Type B pancreatic cell (in vitro differentiated cells): ENCODE measurements around the gene CORO1A. TPM values are rescaled to one million over a fixed set of nuclear protein-coding genes. Genes with fewer than 3 reads are reported as not detected.

Experiments
- DNase-seq: peaks from one replicate; pipeline ENCODE4 v3.0.0; 2021; ENCODE audit warnings: mixed read lengths; ENCODE audit not compliant: unreplicated experiment; ENCODE audit errors: extremely low spot score
- H3K27ac Mint-ChIP-seq: 2 replicates; pipeline ENCODE4 v1.8.0; 2021; ENCODE audit warnings: mild to moderate bottlenecking, mixed read lengths
- H3K27me3 Mint-ChIP-seq: 2 replicates; pipeline ENCODE4 v1.8.0; 2021; ENCODE audit warnings: mixed read lengths
- H3K36me3 Mint-ChIP-seq: 2 replicates; pipeline ENCODE4 v1.8.0; 2021; ENCODE audit warnings: mixed read lengths
- H3K4me1 Mint-ChIP-seq: one replicate; pipeline ENCODE4 v1.8.0; 2021; ENCODE audit warnings: mixed read lengths; ENCODE audit not compliant: unreplicated experiment
- H3K4me3 Mint-ChIP-seq: 2 replicates; pipeline ENCODE4 v1.8.0; 2021; ENCODE audit warnings: mild to moderate bottlenecking, mixed read lengths
- H3K9me3 Mint-ChIP-seq: 2 replicates; pipeline ENCODE4 v1.8.0; 2021; ENCODE audit warnings: mixed read lengths
- total RNA-seq: library from RNA; stranded (reverse); gene quantifications from 2 replicates; pipeline ENCODE4 v1.2.1, GENCODE V29; 2021; ENCODE audit warnings: low replicate concordance
- TF ChIP-seq, protein P1 (sequence below): fragments of 200-600 bp; sonication (generic); conservative IDR thresholded peaks from 2 replicates; pipeline ENCODE4 v1.5.0; 2021; ENCODE audit warnings: antibody characterized with exemption, mild to moderate bottlenecking

CORO1A gene
- total RNA-seq, 1 donor from 2014 or later, result 10.8 TPM

DNA sequence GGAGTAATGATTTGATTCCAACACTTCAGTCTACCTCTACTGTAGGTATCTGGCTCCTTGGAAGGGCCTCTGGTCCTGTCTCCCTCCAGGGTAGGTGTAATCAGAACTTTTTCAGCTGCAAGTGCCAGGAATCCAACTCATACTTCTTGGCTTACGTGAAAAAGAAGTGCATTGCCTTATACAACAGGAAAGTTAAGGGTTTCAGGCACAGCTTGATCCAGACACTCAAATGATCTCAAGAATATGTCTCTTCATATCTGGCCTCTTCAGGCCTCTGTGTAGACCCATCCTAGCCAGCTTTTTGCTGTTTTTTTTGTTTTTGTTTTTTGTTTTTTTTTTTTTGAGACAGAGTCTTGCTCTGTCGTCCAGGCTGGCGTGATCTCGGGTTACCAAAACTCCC lies 4.2 kb upstream of the CORO1A start:
- Mint-ChIP-seq H3K9me3 (no peaks in the 10 kb centered on the region), H3K27me3 (no peaks in the 10 kb centered on the region), H3K36me3 (no peaks in the 10 kb centered on the region), H3K4me1 (no peaks in the 10 kb centered on the region), H3K27ac (no peak overlapping the region), H3K4me3 (no peak overlapping the region)
- no peak for DNase-seq
- TF ChIP-seq, protein P1, sequence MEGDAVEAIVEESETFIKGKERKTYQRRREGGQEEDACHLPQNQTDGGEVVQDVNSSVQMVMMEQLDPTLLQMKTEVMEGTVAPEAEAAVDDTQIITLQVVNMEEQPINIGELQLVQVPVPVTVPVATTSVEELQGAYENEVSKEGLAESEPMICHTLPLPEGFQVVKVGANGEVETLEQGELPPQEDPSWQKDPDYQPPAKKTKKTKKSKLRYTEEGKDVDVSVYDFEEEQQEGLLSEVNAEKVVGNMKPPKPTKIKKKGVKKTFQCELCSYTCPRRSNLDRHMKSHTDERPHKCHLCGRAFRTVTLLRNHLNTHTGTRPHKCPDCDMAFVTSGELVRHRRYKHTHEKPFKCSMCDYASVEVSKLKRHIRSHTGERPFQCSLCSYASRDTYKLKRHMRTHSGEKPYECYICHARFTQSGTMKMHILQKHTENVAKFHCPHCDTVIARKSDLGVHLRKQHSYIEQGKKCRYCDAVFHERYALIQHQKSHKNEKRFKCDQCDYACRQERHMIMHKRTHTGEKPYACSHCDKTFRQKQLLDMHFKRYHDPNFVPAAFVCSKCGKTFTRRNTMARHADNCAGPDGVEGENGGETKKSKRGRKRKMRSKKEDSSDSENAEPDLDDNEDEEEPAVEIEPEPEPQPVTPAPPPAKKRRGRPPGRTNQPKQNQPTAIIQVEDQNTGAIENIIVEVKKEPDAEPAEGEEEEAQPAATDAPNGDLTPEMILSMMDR, result no peak

DNA sequence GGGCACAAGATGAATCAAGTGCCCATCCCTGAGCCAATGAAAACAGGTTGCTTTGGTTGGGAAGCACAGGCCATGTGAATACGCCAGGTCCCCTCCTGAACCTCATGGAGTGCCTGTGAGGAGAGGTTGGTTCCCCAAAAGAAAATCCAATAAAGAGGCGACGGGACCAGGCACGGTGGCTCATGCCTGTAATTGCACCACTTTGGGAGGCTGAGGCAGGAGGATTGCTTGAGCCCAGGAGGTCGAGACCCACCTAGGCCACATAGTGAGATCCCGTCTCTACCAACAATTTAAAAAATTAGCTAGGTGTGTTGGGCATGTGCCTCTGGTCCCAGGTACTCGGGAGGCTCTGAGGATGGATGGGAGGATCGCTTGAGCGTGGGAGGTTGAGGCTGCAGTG lies 3.5 kb upstream of the CORO1A start:
- H3K27me3 Mint-ChIP-seq, result no peaks in the 10 kb centered on the region
- H3K4me1 Mint-ChIP-seq, result peaks cover 4% of the 10 kb centered on the region
- H3K36me3 Mint-ChIP-seq, result no peaks in the 10 kb centered on the region
- no peak overlapping the region for H3K27ac Mint-ChIP-seq
- H3K4me3 Mint-ChIP-seq, result no peak overlapping the region
- H3K9me3 Mint-ChIP-seq, result no peaks in the 10 kb centered on the region
- no peak for DNase-seq
- TF ChIP-seq, protein P1, result no peak

- Mint-ChIP-seq H3K9me3 (no peaks in the 10 kb centered on the region), H3K4me3 (peak overlapping the region; percentile 37), H3K36me3 (no peaks in the 10 kb centered on the region), H3K4me1 (peaks cover 5% of the 10 kb centered on the region), H3K27ac (no peak overlapping the region), H3K27me3 (no peaks in the 10 kb centered on the region)
- no peak for DNase-seq
- TF ChIP-seq, protein P1, result no peak
Observed at GRCh38 chr16:30180741-30181140, 2.7 kb upstream of the CORO1A start.

DNA sequence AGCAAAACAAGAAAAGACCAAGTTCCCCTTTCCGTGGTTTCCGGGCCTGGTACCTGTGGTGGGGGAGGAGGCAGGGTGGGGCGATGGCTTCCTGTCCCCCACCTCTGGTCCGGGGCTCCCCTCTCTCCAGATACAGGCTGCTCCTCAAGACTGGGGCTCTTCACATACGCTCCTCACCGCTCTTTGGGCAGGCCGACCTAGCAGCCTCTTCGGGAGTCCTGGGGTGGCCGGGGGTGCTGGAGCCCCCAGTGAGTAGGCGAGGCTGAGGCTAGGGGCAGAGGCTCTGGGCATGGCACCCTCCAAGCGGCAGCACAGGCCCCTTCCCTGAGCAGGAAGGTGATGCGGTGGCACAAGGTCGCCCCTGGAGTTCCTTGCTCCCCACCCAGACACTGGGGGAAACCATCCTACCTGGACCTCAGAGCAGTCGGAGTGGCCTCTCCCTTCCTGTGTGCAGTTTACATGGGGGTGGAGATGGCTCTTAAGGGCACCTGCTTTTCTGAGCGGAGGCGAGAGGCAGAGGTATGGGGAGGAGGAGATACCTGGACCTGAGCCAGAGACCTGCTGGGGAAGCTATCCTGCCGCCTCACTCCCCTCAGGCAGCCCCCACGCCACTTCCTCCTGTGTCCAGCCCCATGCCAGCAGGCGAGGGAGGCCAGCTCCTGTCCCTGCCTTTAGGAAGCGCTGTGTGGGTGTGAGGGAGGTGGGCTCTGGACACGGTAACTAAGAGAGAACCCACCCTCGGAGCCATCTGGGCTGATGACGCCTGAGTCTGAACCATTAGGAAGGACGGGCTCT lies 891 bp downstream of the CORO1A start:
- TF ChIP-seq, protein P1, result no peak
- Mint-ChIP-seq H3K27ac (no peak overlapping the region), H3K4me1 (peaks cover 5% of the 10 kb centered on the region), H3K36me3 (no peaks in the 10 kb centered on the region), H3K27me3 (no peaks in the 10 kb centered on the region), H3K9me3 (no peaks in the 10 kb centered on the region), H3K4me3 (peak overlapping the region; percentile 72)
- no peak for DNase-seq

DNA sequence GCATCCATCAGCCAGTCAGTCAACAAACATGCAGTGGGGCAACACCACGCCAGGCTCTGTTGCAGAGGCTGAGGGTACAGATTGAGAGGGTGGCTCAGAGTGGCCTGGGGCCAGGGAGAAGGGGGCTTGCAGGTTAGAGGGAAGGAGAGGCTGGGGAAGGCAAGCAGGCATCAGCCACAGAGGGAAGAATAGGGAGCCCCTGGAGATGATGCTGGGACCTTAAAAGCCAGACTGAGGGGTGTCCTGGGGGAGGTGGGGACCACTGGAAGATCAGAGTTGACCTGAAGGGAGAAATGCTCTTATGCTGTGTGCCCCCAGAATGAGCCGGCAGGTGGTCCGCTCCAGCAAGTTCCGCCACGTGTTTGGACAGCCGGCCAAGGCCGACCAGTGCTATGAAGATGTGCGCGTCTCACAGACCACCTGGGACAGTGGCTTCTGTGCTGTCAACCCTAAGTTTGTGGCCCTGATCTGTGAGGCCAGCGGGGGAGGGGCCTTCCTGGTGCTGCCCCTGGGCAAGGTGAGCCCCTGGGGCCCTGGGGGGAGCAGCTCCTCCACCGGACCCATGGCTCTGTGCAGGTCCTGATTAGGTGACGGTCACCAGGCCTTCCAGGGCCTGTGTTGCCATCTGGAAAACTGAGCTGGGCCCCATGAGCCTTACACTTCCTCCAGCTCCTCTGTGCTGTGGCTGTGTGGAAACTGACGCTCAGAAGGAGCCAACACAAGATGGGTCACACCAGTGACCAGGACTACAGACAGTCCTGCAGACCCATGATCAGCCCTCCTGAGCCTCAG lies 1.7 kb downstream of the CORO1A start:
- Mint-ChIP-seq H3K4me1 (peaks cover 5% of the 10 kb centered on the region), H3K27me3 (no peaks in the 10 kb centered on the region), H3K4me3 (peak overlapping the region; percentile 64), H3K9me3 (no peaks in the 10 kb centered on the region), H3K36me3 (no peaks in the 10 kb centered on the region), H3K27ac (no peak overlapping the region)
- DNase-seq, result no peak
- TF ChIP-seq, protein P1, result no peak
